Fibroblast of mammary gland (primary cell): ENCODE measurements around the gene ZNF778.
"Not testable (repeated sequence)": the region's sequence is repeated elsewhere in the genome, so short reads cannot be mapped to it uniquely, and the experiment has no call there.

Experiments
- DNase-seq: peaks from one replicate; pipeline ENCODE4 v3.0.0-alpha.2; 2010; ENCODE audit warnings: low read depth
- H3K4me3 ChIP-seq: 2 replicates; pipeline ENCODE4 v1.5.1; 2011; ENCODE audit warnings: low read depth, mild to moderate bottlenecking, low read length, moderate library complexity; ENCODE audit not compliant: control insufficient read depth
- CTCF ChIP-seq: conservative IDR thresholded peaks from 2 replicates; pipeline ENCODE4 v1.5.1; 2011; ENCODE audit warnings: low read depth, low read length, inconsistent platforms; ENCODE audit not compliant: control insufficient read depth, insufficient read depth

The ZNF778 gene

GRCh38 chr16:89244754-89245153 is 27.3 kb downstream of the ZNF778 start:
- no peak overlapping the region for H3K4me3 ChIP-seq
- no peak for DNase-seq
- no peak for TF ChIP-seq CTCF

- TF ChIP-seq CTCF = no peak
- DNase-seq = no peak
Observed at GRCh38 chr16:89246383-89246902, 28.9 kb downstream of the ZNF778 start.

GRCh38 chr16:89246903-89247733 is 29.6 kb downstream of the ZNF778 start:
- TF ChIP-seq CTCF = no peak
- H3K4me3 ChIP-seq = peak overlapping the region; percentile 40
- DNase-seq = peak; percentile 74

More at GRCh38 chr16:89246383-89246902, 28.9 kb downstream of the ZNF778 start:
- H3K4me3 ChIP-seq = peak overlapping the region; percentile 40

- H3K4me3 ChIP-seq = peak overlapping the region; percentile 33
- DNase-seq = not testable (repeated sequence)
Observed at GRCh38 chr16:89247734-89248075, 30.2 kb downstream of the ZNF778 start.

GRCh38 chr16:89248196-89248982 is 30.9 kb downstream of the ZNF778 start:
- no peak overlapping the region for H3K4me3 ChIP-seq
- DNase-seq = no peak
- no peak for TF ChIP-seq CTCF

GRCh38 chr16:89253548-89254287 is 36.2 kb downstream of the ZNF778 start:
- no peak overlapping the region for H3K4me3 ChIP-seq
- DNase-seq = no peak
- no peak for TF ChIP-seq CTCF
